ENCODE measurements around the gene ARHGAP6.
"Not testable (repeated sequence)": the region's sequence is repeated elsewhere in the genome, so short reads cannot be mapped to it uniquely, and the experiment has no call there.

Gene ARHGAP6

DNA sequence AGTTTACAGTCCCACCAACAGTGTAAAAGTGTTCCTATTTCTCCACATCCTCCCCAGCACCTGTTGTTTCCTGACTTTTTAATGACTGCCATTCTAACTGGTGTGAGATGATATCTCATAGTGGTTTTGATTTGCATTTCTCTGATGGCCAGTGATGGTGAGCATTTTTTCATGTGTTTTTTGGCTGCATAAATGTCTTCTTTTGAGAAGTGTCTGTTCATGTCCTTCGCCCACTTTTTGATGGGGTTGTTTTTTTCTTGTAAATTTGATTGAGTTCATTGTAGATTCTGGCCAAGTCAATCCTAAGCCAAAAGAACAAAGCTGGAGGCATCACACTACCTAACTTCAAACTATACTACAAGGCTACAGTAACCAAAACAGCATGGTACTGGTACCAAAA is 146.5 kb downstream of the ARHGAP6 start:
- DNase-seq = not testable (repeated sequence)

GRCh38 chrX:11509786-11510185 is 155.9 kb downstream of the ARHGAP6 start:
- DNase-seq = no peak

DNA sequence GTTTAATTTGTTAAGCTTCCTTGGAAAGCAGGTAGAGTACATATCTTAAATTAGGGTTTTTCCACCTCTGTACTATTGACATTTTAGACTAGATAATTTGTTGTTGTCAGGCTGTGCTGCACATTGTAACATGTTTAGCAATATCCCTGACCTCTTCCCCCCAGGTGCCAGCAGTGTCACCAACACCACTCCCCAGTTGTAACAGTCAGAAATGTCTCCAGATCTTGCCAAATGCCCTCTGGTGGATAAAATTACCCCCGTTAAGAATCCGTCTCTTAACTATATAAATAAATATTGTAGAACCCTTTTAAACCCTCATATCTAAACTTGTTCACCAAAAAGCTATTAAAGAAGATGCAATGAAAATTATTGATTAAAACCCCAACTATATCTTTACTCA is 161.5 kb downstream of the ARHGAP6 start:
- DNase-seq = no peak

DNA sequence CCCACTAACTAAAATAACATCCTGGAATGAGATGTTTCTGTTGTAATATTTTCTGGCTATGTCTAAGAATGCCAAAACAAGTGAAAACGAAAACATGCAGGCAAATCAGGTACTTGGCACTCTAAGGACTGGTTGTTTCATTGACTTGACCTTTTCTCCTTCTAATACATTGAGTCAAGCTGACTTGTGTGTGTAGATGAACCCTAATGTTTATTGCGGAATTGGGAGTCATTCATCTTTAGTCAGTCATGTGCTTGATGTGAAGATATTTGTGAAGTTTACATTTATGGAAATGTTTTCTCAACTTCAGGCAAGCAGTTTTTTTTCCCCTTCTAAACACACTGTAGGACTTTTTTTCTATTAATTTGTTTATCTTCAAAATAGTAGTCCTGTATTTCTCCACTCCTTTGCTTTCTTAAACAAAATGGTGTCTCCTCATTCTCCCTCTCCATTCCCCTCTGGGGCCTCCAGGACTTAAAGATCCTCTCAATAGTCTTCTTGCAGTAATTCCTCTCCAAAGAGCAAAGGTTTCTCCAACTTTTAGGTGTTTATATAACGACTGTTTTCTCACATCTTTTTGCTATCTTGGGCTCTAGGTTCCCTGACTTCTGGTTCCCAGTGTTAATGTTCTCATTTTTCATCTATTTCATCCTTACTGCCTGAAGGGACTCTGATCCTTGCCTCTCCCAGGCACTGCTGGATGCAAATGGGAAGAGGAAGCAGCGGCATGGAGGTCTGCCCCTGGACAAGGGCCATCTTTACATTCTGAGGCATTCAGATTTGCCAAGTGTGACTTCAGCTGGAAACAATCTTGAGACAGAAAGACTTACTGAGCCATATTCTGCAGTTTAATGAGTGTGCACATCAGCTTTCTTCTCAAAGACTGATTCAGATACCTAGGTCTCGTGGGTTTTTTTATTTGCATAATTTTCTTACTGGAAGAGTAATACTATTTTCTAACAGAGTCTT is 166.4 kb downstream of the ARHGAP6 start:
- DNase-seq = no peak

DNA sequence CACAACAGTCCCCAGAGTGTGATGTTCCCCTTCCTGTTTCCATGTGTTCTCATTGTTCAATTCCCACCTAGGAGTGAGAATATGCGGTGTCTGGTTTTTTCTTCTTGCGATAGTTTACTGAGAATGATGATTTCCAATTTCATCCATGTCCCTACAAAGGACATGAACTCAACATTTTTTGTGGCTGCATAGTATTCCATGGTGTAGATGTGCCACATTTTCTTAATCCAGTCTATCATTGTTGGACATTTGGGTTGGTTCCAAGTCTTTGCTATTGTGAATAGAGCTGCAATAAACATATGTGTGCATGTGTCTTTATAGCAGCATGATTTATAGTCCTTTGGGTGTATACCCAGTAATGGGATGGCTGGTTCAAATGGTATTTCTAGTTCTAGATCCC is 174.3 kb downstream of the ARHGAP6 start:
- not testable (repeated sequence) for DNase-seq

DNA sequence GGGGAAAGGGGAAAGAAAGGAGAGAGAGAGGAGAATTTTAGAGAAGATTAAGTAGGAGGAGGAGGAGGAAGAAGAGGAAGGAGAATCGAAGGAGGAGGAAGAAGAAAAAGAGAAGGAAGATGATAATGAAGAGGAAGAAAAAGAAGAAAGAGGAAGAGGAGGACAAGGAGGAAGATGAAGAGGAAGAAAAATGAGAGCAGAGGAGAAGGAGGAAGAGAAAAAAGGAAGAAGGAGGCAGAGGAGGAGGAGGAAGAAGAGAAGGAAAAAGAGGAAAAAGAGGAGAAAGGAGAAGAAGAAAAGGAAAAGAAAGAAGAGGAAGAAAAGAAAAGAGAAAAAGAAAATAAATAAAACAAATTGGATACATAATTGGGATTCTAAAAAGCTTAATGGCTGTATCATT is 181.4 kb downstream of the ARHGAP6 start:
- DNase-seq = no peak

GRCh38 chrX:11481035-11481434 is 184.7 kb downstream of the ARHGAP6 start:
- DNase-seq = no peak

DNA sequence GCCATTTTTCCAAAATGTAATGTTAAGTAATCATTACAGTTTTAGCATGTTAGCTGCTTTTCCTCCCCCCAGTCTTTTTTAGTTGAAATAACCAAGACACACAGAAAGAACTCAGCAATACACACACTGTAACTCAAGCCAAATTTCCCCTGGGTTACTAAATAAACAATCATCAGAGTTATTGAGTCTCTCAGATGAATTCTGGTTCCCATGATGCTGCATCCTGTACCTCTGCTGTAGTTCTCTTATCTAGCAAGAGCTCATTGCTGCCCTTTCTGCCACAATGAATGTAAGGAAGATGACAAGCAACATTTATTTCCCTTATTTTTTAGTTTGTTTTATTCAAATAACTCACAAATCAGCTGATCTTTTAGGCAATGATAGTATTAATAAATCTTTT is 185.1 kb downstream of the ARHGAP6 start:
- no peak for DNase-seq

GRCh38 chrX:11478911-11479310 is 186.8 kb downstream of the ARHGAP6 start:
- DNase-seq = no peak

DNA sequence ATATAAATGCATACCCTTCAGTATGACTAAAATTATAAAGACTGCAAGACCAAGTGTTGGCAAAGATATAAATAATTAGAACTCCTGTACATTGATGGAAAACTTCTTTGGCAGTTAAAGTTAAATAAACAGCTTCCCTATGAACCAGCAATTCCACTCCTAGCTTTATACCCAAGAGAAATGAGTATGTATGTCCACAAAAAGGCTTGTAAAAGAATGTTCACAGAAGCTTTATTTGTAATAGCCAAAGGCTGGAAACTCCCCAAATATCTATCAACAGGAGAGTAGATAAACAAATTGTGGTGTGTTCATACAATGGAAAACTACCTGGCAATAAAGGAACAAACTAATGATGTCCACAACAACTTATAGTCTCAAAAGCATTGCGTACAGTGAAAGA is 187.7 kb downstream of the ARHGAP6 start:
- DNase-seq = no peak

- no peak for DNase-seq
Measured at GRCh38 chrX:11474576-11474975, 191.1 kb downstream of the ARHGAP6 start.

DNA sequence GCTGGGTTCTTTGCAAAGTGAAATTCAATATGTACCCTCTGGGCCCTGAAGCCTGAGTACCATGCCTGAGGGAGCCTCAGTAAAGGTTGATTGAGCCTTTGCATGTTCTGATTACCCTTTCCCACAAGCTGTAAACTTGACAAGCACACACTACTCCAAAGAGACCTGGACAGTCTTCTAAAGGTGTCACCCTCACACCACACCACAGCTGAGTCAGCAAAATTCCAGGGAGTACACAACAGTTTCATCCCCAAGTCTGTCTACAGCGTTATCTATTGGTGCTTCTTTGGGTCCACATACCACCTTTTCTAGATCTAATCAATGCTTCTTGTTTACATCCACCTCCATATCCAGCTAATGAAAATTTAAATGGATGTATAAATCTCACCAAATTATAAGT is 191.7 kb downstream of the ARHGAP6 start:
- DNase-seq = no peak

- no peak for DNase-seq
Measured at GRCh38 chrX:11472879-11473278, 192.8 kb downstream of the ARHGAP6 start.

DNA sequence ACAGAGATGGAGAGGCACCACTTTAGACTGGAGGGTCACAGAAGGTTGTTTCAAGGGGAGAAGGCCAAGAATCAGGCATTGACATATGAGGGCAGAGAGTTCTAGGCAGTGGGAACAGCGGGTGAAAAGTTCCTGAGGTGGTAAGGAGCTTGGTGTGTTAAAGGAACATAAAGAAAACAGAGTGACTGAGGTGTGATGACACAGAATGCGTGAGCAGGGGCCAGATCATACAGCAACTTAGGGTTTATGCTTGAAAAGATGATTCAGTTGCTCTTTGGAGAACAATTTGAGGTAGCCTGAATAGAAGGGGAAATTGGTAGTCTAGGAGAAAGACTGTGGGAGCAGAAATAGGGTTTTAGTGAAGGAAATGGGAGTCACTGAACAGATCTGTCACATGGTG is 193.3 kb downstream of the ARHGAP6 start:
- DNase-seq = no peak

GRCh38 chrX:11470250-11470974 is 195.3 kb downstream of the ARHGAP6 start:
- DNase-seq = no peak

DNA sequence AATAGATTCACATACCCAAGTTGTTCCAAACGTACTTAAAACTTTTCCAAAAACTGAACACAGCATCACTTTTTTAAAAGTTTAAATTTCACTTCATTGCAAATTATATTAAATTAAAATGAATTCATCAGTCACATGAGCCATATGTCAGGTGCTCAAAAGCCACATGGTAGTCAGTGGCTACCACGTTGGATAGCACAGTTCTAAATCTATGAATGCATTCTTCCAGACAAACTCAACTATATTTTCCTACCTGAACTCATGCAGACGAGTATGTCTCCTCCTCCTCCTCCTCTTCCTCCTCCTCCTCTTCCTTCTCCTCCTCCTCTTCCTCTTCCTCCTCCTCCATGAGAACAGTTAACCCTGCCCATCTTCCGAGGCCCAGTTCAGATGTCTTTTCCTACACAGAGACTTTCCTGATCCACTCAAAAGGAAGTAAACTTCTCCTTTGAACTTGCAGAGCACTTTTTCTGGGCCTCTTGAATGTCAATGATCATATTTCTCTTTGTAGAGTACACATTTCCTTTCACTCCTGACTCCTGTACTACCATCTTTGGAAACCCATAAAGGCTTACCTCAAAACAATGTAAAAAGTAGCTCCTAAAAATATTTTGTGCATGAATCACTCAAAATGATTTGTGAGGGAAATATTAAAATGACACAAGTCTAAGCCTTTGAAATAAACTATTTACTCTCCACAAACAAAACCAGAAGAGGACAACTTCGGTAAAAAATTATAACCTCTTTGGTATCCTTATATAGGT is 199.9 kb downstream of the ARHGAP6 start:
- no peak for DNase-seq

GRCh38 chrX:11464836-11465463 is 200.8 kb downstream of the ARHGAP6 start:
- no peak for DNase-seq

DNA sequence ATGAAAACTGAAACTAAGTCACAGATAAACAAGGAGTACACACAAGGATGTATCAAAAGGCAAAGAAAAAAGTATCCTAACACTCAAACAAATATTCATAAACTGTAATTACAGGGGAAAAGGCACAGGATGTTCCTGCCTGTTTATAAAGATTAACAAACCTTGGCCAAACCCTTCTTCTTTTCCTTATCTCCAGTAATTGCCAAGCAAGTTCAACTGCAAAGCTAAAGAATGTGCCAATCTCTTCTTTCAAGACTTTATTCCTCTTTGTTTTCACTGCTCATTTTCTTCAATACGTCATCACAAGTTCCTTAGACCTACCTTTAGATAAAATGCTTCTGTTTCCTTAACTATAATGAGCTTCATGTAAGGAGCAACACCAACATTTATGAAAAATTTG is 201.3 kb downstream of the ARHGAP6 start:
- DNase-seq = no peak

- no peak for DNase-seq
Measured at GRCh38 chrX:11462648-11463047, 203.1 kb downstream of the ARHGAP6 start.

DNA sequence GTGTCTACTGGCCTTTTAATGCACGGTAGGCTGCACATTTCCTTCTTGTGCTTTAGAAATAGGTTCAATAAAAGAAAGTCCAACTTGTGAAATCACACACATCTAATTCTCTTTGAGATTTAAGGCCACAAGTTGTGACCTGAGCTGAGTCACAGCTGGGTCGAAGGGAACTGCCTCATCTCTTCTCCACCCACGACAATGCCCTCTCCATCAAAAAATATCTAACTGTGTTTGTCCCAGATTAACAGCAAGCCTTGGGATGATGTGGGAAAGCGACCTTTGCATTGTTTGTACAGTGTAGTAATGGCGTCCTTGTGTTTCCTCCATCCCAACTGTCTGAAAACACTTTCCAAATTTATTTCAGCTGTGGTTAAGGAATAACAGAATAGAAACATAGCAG is 203.6 kb downstream of the ARHGAP6 start:
- no peak for DNase-seq

GRCh38 chrX:11461201-11462001 is 204.3 kb downstream of the ARHGAP6 start:
- DNase-seq = no peak

- no peak for DNase-seq
Measured at GRCh38 chrX:11460347-11460746, 205.4 kb downstream of the ARHGAP6 start.
